Activated T-helper 9 cell treated with anti-CD3 and anti-CD28 coated beads, Interleukin-2, amount 50 U/mL, for 16 hours (primary cell): ENCODE data around the gene PDCL3.

Experiments
- DNase-seq: peaks from one replicate; pipeline ENCODE4 v3.0.0-alpha.2; 2020; ENCODE audit warnings: low read depth

PDCL3 gene

GRCh38 chr2:100561191-100561590, 1.6 kb upstream of the PDCL3 start:
- DNase-seq: no peak

DNA sequence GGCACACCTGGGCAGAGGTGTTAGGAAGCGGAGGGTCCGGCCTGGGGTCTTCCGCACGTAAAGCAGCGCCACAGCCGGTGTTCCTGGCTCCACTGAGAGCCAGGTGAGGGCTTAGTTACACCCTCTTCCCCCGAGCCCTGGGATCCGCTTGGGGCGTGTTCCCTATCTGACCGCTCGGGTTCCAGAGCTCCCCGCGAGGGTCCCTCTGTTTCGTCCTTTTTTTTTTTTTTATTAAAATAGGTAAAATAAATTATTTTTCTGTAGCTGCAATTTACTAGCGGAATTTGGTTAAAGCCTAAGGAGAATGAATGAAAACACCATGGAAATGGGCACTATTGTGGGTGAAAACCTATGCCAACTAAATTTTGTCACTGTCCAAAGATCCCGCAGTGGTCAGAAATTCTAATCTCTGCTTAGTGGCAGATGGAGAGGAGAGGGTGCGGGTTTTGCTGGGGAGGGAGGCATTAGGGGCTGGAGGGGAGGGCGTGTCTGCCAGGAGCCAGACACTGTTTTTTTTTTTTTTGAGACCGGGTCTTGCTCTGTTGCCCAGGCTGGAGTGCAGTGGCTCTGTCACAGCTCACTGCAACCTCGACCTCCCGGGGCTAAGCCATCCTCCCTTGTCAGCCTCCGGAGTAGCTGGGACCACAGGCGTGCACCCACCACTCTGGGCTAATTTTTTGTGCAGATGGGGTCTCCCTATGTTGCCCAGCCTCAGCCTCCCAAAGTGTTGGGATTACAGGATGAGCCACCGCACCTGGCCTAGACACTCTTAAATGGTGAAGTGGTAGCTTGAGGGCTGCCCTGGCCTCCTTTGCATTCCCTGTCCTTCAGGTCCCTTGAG, 834 bp downstream of the PDCL3 start:
- DNase-seq: no peak

DNA sequence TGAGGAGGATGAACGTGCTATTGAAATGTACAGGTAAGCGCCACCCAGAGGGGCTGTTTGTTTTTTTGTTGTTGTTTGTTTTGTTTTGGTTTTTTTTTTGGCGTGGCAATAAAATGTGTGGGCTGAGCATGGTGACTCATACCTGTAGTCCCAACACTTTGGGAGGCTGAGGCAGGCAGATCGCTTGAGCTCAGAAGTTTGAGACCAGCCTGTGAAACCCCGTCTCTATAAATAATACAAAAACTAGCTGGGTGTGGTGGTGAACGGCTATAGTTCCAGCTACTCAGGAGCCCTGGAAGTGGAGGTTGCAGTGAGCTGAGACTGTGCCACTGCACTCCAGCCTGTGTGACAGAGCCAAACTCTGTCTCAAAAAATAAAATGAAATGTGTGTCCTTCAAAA, 6.2 kb downstream of the PDCL3 start:
- no peak for DNase-seq

DNA sequence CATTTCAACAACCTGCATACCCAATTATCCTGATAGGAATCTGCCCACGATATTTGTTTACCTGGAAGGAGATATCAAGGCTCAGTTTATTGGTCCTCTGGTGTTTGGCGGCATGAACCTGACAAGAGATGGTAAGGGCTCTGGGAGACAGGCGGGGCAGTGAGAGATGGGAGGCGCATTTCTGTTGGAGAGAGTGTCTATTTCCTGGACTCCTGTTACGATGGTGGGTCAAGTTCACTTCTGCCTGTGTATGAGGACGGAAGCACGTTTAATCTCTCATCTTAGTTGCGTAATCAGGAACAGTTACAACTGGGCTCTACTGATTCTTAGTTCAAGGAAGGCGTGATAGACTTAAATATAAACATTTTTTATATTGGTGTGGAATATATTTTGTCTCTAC, 8.9 kb downstream of the PDCL3 start:
- no peak for DNase-seq

DNA sequence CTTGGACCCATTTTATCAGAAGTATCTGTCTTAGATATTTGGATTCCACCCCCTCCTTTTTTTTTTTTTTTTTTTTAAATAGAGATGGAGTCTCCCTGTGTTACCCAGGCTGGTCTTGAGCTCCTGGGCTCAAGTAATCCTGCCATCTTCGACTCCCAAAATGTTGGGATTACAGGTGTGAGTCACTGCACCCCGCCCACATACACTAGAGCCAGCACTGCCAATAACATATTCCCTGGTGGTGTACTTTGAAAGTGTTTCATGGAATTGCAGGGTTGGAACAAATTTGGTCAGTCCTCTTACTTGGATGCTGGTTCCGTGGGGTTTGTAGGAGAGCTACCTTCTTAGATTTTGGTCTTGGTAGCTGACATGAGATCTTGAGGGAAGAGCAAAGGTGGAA, 15.0 kb downstream of the PDCL3 start:
- no peak for DNase-seq

GRCh38 chr2:100580367-100581276, 17.8 kb downstream of the PDCL3 start:
- peak; percentile 20 for DNase-seq

GRCh38 chr2:100581277-100581612, 18.5 kb downstream of the PDCL3 start:
- DNase-seq: no peak

DNA sequence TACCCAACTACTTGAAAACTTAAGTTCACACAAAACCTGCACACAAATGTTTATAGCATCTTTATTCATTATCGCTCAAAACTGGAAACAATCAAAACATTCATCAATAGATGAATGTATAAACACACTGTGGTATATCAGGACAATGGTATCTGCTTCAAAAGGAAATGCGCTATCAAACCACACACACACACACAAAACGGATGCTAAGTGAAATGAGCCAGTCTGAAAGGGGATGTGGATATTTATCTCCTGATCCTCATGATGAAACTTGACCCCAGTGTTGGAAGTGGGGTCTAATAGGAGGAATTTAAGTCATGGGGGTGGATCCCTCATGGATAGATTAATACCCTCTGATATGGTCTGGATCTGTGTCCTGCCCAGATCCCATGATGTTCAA, 22.0 kb downstream of the PDCL3 start:
- DNase-seq: no peak

- DNase-seq: no peak
These were observed 25.4 kb downstream of the PDCL3 start for GRCh38 chr2:100588071-100588786.

DNA sequence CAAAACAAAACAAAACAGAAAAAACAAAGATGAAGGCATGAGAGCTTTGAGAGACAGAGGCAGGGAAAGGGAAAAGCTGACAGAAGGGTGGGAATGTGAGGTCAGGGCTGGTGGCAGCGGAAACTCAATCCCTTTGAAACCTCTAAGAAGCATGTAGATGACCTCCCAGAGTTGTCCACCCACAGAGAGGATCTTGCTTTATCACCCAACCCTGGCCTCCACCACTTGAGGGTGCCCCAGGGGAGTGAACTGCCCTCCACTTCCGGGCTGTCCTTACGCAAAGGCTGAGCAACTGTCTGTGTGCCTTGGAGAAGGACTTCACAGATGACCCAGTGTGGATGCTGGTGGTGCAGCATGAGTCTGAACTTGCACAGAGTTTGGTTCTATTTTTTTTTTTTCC, 26.7 kb downstream of the PDCL3 start:
- DNase-seq: no peak

DNA sequence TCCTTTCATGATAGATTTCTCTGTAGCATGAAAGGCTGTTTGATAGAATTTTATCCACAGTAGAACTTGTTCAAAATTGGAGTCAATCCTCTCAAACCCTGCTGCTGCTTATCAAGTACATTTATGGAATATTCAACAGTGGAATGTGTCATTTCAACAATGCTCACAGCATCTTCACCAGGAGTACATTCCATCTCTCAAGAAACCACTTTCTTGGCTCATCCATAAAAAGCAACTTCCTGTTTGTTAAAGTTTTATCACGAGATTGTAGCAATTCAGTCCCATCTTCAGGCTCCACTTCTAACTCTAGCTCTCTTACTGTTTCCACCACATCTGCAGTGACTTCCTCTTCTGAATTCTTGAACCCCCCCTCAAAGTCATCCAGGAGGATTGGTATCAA, 29.4 kb downstream of the PDCL3 start:
- no peak for DNase-seq

DNA sequence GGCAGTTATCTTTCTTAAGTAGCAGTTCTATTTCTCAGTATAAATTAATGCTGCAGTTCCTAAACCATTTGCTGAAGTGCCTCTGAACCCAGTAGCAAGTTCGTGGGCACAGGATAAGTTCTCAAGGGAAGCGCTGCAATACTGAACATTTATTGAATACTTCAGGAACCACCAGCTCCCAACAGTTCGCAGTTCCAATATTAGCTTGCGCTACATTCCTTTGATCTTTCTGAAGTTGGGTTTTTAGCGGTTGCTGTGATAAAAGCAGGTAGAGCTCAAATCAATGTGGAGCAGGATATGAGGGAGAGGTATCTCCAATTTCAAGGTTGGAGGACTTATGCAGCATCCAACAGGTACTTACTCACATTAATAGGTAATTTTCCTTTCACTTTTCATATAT, 33.7 kb downstream of the PDCL3 start:
- no peak for DNase-seq

DNA sequence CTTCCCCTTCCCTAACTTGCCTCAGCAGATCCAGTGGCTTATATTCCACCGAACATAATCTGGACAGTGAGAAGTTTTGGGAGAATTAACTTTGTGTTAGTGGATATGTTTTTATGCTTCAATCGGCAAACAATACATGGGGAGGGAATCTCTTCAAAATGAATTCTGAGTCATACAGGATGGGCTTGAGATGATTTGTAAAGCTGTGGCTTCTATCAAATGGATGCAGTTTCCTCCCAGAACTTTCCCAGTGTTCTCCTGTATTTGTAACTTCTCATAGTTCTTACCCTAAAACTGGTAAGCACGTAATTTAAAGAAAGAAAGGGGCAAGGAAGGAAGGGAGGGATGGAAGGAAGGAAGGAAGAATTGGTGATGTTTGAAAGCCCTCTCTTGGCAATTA, 36.8 kb downstream of the PDCL3 start:
- DNase-seq: no peak

GRCh38 chr2:100601661-100602060, 38.9 kb downstream of the PDCL3 start:
- no peak for DNase-seq

- no peak for DNase-seq
These were observed 40.6 kb downstream of the PDCL3 start for GRCh38 chr2:100603414-100603813.

DNA sequence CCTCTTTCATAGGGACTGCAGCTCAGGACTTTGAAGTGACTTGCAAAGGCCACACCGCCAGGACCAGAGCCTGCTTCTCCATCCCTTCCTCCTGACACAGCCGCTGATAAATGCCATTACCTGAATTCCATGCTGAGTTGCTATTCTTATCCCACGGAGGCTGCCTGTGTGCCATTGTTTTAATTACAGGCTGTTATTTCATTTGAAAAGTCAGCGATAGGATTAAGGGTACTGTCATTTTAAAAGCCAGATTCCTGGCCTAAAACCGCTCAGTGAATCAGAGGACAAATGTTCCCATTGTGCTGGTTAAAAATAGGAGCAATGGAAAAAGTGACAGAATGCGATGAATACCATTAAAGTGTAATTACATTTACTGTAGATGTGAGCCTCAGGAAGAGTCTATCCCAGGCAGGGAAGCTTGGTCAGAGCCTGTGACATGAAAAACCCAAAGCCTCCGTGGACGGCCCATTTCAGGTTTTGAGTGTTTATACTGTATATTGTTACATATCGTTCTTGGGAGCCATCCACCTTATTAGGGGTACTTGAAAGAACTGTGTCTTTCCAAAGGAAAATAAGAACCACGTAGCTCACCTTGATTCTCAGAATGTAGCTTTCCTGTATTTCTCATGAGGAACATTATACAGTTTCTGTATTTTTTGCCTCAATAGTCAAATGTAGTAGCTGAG, 41.3 kb downstream of the PDCL3 start:
- DNase-seq: no peak

- DNase-seq: no peak
These were observed 43.5 kb downstream of the PDCL3 start for GRCh38 chr2:100606332-100606725.

- DNase-seq: no peak
These were observed 44.0 kb downstream of the PDCL3 start for GRCh38 chr2:100606726-100607343.

DNA sequence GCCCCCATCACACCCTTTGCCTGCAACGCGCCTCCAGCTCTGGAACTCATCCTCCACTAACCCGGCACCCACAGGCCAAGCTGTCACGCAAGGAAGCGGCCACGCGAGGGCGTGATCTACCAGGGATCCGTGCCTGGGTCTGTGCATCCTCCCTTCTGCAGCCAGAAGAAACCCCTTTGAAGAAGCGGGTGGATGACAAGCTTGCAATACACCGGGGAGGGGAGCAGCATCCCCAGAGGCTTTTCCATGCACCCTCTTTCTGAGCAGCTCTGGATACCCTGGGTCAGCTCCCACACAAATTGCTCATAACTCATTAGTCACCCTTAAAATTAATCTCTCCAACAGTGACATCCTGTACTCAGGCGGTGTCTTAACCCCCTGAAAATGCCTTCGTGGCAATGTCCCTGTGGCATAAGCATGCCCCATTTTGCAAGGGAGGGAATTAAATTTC, 47.6 kb downstream of the PDCL3 start:
- DNase-seq: peak; percentile 62

- no peak for DNase-seq
These were observed 48.6 kb downstream of the PDCL3 start for GRCh38 chr2:100611079-100612029.
